H4 (cell line): ENCODE data around the gene LEF1. TPM values are rescaled to one million over a fixed set of nuclear protein-coding genes. Genes with fewer than 3 reads are reported as not detected.

ENCODE experiments used
- DNase-seq: peaks from one replicate; pipeline ENCODE4 v3.0.0-alpha.2; 2015; ENCODE audit warnings: low spot score
- total RNA-seq: library from RNA; depleted of rRNA; stranded (reverse); fragments of >200 nt; shearing (Covaris generic); gene quantifications from 2 replicates; pipeline ENCODE4 v1.2.3, GENCODE V29; 2014; rRNA removed

Gene LEF1
- total RNA-seq, 1 experiment from 2014 or later = 37.2 TPM

DNA sequence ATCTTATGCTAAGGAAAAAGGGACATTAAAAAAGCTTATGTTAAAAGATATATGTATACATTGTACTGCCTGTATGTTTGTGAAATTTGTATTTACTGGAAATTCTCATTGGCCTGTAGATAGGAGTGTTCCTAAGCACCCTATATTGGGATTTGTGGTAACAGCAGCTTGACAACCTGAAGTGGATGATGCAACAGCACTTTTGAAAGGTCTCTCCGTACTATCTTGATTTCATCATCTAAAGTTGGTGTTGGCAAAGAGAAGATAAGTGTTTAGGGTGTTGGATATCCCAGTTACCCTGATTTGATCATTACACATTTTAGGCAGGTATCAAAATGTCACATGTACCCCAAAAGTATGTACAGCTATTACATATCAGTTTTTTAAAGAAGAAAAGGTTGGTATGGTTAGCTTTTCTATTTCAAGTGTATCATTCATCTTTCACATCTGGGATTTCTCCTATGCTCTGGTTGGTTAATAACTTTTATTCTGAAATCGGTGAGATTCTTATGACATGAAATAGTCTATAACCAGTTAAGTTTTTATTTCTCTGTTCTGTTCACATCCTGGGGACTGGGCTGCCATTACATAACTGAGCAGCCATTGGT, 168.7 kb downstream of the LEF1 start:
- no peak for DNase-seq

DNA sequence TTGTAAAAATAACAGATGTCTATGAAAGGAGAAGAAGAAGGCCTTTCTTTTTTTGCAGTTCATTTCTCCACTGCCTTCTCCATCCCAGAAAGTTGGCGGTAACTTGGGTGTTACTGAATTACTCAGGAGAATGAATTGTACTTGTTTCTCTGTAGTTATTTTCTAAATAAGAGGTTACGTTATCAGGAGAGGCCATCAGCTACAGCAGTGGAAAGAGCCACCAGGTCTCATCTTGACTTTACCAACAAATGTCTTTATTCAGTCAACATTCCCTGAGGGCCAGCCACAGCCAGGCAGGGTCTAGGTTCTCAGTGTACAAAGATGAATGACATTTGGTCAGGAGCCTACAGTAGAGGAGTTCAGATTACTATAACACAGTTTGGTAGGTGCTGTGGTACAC, 170.9 kb downstream of the LEF1 start:
- no peak for DNase-seq

Other genes with a start within 250 kb of the LEF1 start
- 8.5 and 10.8 TPM in 2 replicates for gene CYP2U1, start 237.4 kb downstream of the LEF1 start, total RNA-seq
- gene HADH, start 179.0 kb downstream of the LEF1 start, total RNA-seq = 12.4 and 15.1 TPM in 2 replicates